GM12864 (cell line): ENCODE measurements around the gene PITPNM3.

Experiments used
- DNase-seq: peaks from one replicate; pipeline ENCODE4 v3.0.0-alpha.2; 2011; ENCODE audit warnings: low read depth
- H3K4me3 ChIP-seq: 2 replicates; pipeline ENCODE4 v1.5.1; 2011; ENCODE audit warnings: mild to moderate bottlenecking, low read depth, low read length, control low read depth
- CTCF ChIP-seq: IDR thresholded peaks from 2 replicates; pipeline ENCODE4 v1.5.1; 2011; ENCODE audit warnings: low read depth, mild to moderate bottlenecking, moderate library complexity, low read length, control low read depth, inconsistent platforms; ENCODE audit errors: missing control alignments

The PITPNM3 gene

GRCh38 chr17:6556121-6557039 lies at the start of gene PITPNM3:
PITPNM3 (minus strand) TSS chr17:6556555; CDS start chr17:6556406, 149 bp downstream.
- DNase-seq = no peak
- no peak within 1 kb of the TSS for H3K4me3 ChIP-seq
- TF ChIP-seq CTCF = no peak

- DNase-seq = no peak
- H3K4me3 ChIP-seq = no peak overlapping the region
- TF ChIP-seq CTCF = no peak
These were observed 48.8 kb upstream of the PITPNM3 start for GRCh38 chr17:6605142-6605541.

- TF ChIP-seq CTCF = no peak
- no peak overlapping the region for H3K4me3 ChIP-seq
- no peak for DNase-seq
These were observed 47.5 kb upstream of the PITPNM3 start for GRCh38 chr17:6603744-6604325.

- no peak for TF ChIP-seq CTCF
- no peak overlapping the region for H3K4me3 ChIP-seq
- DNase-seq = no peak
These were observed 45.8 kb upstream of the PITPNM3 start for GRCh38 chr17:6602141-6602540.

GRCh38 chr17:6599364-6599763 lies 43.0 kb upstream of the PITPNM3 start:
- no peak for TF ChIP-seq CTCF
- H3K4me3 ChIP-seq = no peak overlapping the region
- no peak for DNase-seq

GRCh38 chr17:6597727-6598126 lies 41.4 kb upstream of the PITPNM3 start:
- DNase-seq = no peak
- H3K4me3 ChIP-seq = no peak overlapping the region
- TF ChIP-seq CTCF = no peak

GRCh38 chr17:6596941-6597340 lies 40.6 kb upstream of the PITPNM3 start:
- DNase-seq = no peak
- no peak overlapping the region for H3K4me3 ChIP-seq

More at GRCh38 chr17:6596941-6597340, 40.6 kb upstream of the PITPNM3 start:
- no peak for TF ChIP-seq CTCF
